GM18951 (cell line): ENCODE data around the gene MESP2.

Experiments used
- POLR2A ChIP-seq: IDR thresholded peaks from 4 replicates; pipeline ENCODE4 v1.6.1; 2011; ENCODE audit warnings: mild to moderate bottlenecking; ENCODE audit not compliant: insufficient read length, insufficient read depth; ENCODE audit errors: extremely low read depth
- in situ Hi-C: fragments of 300-500 bp; cut with MboI; formaldehyde crosslinking; loops from one replicate; pipeline ENCODE4 v1.12.0; 2022; ENCODE audit warnings: low sequenced_read_pairs, mixed read lengths, inconsistent platforms; ENCODE audit not compliant: unreplicated experiment

Gene MESP2

DNA sequence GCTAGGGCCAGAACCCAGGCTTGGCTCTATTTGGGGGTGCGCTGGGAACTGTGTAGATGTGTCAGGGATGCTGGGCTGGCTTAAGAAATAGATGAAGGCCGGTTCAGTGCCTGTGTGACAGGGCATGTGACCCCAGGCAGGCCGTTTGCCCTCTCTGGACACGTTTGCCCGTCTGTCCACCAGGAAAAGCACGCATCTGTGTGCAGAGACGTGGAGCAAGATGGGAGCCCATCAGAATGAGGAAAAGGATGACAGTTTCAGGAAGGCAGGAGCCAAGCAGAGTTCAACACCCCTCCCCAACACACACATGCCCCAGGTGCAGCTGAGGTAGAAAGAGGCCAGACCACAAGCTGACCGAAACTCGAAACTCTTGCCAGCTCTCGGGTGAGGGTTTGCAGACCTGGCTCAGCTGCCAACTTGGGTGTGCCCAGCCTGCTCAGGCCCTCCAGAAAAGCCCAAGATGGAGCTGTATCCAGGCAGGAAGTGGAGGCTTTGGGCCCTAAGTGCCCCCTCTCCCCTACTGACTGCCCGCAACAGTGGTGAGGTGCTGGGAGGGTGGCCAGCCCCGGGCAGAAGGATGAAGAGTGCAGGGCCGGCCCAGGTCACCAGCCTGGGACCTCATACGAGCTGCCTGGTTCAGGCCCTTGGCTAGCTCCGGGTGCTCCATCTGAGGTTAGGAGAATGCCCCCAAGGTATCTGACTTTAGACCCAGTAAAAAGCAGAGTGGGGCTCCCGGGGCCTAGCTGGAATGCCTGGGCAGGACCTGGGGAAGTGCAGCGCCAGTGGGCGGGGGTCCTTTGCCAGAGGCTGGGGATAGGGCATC is 14.9 kb upstream of the MESP2 start:
- in situ Hi-C loops, result no loop called here
- no peak for TF ChIP-seq POLR2A

DNA sequence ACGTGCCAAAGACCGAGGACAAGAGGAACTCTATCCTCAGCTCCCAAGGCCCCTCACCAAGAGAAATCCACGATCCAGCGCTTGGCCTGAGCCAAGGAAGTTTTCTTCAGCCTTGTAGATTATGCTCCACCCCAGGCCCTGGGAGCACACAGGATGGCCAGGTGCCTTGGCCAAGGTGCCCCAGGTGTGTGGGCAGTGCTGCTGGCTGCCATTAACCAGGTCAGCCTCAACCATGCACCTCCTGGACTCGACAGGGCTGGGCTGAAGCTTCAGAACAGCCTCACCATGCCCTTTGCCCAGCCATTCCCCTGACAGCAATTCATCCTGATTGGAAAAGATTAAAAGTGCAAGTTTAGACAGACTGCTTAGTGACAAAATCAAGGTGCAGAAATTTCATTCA is 14.2 kb upstream of the MESP2 start:
- no peak for TF ChIP-seq POLR2A
- in situ Hi-C loops, result no loop called here

DNA sequence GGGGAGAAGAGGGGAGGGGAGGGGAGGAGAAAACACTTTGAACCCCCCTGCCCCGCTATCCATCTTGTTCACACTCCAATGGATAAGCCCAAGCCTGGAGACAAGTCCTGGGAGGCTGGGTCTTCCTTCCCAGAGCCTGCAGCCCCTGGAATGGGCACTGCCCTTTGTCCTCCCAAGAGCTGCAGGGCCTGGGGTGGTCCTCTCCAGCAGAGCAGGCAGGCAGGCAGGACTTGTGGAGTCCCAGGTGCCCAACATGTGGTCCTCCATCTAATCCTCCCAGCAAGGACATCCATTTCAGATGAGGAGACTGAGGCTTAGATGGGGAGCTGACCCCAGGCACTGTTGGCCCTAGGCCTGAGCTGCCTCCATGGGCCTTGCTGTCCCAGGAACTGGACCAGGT is 10.4 kb upstream of the MESP2 start:
- in situ Hi-C loops, result no loop called here
- TF ChIP-seq POLR2A, result no peak

DNA sequence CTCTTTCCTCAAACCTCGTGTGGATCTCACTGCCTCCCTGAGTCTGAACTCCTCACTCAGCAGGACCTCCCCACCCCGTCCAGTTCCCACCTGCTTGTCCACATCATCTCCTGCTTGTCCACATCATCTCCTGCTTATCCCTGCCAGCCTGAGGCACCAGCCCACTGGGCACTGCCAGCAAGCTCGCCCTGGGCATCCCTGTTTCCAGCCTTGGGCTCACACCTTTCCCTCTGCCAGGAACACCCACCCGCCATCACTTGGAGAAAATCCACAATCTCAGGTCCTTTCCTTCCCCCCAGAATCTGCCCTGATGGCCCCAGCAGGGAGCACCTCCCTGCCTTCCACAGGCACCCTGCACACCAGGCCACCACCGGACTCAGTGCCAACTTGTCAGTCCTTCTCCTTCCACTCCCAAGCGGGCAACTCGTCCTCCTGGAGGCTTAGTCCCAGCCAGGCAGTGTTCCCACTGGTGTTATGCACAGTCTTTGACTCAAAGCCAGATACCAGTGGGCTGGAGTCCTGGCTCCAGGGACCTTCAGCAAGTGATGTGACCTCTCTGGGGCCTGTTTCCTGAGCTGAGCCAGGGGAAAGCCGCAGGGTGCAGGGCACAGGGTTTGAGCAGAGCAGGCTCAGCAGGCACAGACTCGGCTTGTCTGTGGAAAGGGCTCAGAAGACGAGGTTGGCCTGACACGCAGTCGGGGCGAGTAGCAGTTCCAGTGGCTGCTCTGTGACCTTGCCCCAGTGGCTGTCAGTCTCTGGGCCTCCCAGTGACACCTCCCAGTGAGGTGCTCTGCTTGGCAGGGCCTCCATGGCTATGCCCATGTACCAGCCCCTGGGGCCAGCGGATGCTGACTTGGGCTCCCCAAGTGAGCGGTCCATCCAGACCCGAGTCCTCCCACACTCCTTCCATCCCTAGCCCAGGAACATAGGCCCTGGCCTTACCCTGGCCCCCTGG is 9.5 kb upstream of the MESP2 start:
- in situ Hi-C loops, result no loop called here
- no peak for TF ChIP-seq POLR2A

DNA sequence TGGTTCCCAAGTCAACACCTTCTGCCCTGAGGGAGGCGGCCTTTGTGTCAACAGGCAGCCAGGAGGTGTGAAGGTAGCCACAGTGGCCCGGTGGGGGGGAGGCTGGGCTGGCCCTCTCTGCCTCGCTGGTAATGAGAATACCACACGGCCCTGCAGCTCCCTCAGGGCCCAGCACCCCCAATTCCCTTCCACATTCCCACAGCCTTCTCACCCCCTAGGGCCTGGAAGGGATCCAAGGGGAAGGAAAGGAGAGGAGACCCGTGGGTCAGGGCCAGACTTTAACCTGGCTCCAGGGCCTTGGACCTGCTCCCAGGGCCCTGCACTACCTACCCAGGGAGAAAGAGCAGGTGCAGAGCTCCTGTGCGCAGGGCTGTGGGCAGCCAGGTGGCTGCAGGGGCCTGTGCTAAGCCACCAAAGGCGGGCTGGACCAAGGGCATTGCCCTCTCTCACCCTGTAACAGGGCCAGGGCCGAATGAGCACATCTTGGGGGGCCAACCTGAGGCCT is 8.7 kb upstream of the MESP2 start:
- TF ChIP-seq POLR2A, result no peak
- in situ Hi-C loops, result no loop called here

DNA sequence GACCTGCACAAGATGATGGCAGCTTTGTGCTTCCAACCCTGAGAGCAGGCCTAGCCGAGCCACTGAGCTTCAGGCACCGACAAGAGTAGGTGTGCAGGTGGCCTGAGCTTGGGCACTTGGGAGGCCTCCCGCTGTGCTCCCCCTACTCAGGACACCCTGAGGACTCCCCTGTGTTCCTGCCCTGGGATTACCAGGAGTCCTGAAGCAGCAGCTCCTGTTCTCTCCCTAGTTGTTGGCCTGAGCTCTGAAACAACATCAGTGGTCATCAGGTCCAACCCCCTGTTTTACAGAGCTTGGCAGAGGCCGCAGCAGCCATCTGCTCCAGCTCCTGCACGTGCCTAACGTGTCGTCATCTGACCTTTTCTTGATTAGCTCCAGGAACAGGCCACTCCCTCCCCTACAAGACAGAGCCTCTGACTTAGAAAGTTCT is 8.0 kb upstream of the MESP2 start:
- in situ Hi-C loops, result no loop called here
- TF ChIP-seq POLR2A, result no peak

DNA sequence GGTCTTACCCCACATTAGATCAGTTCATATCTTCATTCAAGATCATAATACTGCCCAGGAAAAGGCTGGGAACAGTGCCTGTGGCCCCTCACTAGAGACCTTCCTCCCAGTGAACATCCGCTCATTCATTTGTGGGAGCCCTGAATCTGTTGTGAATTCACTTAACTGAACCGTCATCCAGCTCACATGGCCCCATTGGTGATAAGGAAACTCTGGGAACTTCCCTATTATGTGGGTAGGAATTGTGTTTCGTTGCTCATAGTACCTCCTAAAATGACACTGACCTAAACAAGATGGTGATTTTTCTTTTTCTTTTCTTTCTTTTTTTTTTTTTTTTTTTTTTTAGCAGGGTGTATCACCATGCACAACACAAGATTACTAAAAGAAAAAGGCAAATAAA is 6.8 kb upstream of the MESP2 start:
- TF ChIP-seq POLR2A, result no peak
- in situ Hi-C loops, result no loop called here

DNA sequence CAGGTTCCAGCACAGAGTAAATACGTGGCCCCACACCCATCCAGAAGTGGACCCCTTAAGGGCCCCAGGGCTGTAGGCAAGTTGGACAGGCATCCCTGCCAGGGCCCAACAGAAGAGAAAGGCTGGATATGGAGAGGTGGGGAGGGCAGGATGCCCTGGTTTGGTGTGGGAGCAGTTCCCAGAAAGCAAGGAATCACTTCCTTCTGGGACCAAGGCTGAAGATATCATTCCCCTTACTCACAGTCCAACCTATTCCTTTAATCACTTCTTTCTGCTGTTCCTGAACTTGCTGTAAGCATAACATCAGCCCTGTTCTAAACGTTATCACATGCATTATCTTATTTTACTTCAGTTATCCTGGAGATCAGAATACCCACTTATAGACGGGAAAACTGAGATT is 6.1 kb upstream of the MESP2 start:
- TF ChIP-seq POLR2A, result no peak
- in situ Hi-C loops, result no loop called here

DNA sequence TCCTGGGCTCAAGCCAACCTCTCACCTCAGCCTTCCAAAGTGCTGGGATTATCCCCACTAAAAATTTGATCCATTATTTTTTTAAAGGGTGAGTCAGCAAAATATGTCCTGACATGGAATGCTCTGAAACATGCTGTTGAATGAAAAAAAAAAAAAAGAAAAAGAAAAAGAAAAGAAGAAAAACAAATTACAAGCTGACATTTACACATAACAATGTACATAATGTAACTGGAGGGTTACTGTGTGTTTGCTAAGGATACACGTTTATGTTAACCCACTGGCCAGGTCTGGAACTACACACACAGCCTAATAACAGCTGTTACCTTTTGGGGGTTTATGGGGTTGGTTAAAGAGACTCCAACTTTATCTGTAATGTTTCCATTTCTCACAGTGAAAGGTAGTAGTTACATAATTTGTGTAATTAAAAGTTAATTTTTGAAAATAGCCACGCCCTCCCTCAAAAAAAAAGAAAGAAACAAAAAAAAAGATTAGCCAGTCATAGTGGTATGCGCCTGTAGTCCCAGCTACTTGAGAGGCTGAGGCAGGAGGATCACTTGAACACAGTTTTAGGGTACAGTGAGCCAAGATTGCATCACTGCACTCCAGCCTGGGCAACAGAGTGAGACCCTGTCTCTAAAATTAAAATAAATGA is 3.1 kb upstream of the MESP2 start:
- TF ChIP-seq POLR2A, result no peak
- in situ Hi-C loops, result no loop called here

DNA sequence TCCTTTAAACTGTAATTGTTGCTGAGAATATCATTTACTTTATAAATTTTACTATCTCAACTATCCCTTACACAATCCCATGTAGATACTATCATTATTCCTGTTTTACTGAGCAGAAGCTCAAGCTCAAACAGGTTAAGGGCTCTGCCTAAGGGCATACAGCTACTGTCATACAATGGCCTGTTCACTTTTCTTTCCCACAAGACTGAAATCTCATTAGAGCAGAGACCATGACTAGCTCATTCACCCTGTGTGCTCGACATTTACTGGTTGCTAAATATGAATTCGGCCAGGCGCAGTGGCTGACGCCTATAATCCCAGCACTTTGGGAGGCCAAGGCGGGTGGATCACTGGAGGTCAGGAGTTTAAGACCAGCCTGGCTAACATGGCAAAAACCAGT is 1.6 kb upstream of the MESP2 start:
- in situ Hi-C loops, result no loop called here
- no peak for TF ChIP-seq POLR2A

DNA sequence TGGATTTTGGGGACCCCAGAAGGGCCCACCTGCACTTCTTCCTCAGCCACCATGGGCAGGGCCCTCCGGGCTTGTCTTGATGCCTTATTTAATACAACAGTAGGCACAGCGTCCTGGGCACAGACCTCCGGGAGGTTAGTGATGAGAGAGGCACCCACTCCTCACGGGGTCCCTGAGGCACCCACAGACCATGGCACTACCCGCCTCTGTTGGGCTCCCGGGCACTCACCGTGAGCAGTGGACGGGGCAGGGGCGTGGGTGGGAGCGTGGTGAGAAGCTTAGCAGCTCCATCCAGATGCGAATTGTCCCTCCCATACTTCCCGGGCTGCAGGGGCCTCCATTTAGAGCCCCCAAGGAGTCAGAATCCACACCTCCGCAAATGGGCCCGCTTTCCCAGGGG is 317 bp upstream of the MESP2 start:
- in situ Hi-C loops, result no loop called here
- TF ChIP-seq POLR2A, result no peak

DNA sequence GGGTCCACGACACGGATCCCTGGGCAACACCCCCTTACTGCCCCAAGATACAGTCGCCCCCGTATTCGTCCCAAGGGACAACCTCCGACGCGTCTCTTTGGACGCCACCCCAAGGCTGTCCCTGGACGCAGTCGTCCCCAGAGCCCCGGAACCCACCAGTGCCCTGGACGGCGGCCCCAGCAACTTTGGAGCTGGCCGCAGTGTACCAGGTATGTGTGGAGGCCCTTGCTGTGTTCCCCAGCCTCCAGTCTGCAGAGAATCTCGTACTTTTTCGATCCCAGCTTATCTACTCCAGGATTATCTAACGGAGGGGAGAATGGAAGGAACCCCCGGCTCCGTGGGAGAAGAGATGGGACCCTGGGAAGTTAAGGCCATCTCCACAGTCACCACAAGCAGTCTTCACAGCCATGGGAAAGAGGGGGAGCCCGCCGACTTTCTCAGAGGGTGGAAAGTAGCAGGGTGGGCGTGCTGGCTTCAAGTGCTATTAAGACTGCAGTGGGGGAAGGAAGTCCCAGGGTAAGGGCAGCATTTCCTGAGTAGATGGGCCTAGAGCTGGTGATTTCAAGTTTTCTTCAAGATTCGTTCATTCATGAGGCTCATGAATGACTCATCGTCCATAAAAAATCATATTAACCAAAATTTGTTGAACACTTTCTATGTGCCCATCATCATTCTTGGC is 1.1 kb downstream of the MESP2 start:
- in situ Hi-C loops, result no loop called here
- TF ChIP-seq POLR2A, result no peak
